Measurements from ENCODE around the gene CROCC. TPM values are rescaled to one million over a fixed set of nuclear protein-coding genes. Genes with fewer than 3 reads are reported as not detected.
A peak's percentile ranks its signal among the peaks of the same experiment; 100 is the strongest.

The CROCC gene
- total and polyA plus RNA-seq, 9 of the 15 experiments (the other 6 are each of a cell fraction or from before 2014, with no cell fraction given), result 0.17 to 15.4 (median 7.6) TPM

GRCh38 chr1:16921391-16922185 is at the start of gene CROCC (continued):
- peak; percentile 81; the same call in 1 of the 2 replicates for TF ChIP-seq THRB (CRISPR knock-in tag; conservative IDR thresholded peaks at IDR 0.05)
- TF ChIP-seq USF2 (CRISPR knock-in tag; IDR thresholded peaks at IDR 0.05), result peak; percentile 79
- peak; percentile 61 to 69 for TF ChIP-seq NRF1 (conservative IDR thresholded peaks at IDR 0.05 in 1 of 2, IDR thresholded peaks at IDR 0.05 in 1 of 2)
- peak; percentile 63; the same call in 1 of the 2 replicates for TF ChIP-seq HBP1 (CRISPR knock-in tag; IDR thresholded peaks at IDR 0.05)
- peak in 1 of 2 experiments; percentile 7 for TF ChIP-seq E2F6 (IDR thresholded peaks at IDR 0.05; ENCODE audit: borderline replicate concordance in 1 of 2, extremely low read depth in 1 of 2, insufficient read depth in 1 of 2, insufficient read length in 1 of 2, low read depth in 1 of 2, low read length in 1 of 2, poor library complexity in 1 of 2, severe bottlenecking in 1 of 2)
- peak; percentile 79 for TF ChIP-seq USF1 (CRISPR knock-in tag; IDR thresholded peaks at IDR 0.05)
- TF ChIP-seq EGR1 (conservative IDR thresholded peaks at IDR 0.05), result no peak
- TF ChIP-seq ZNF445 (CRISPR knock-in tag; IDR thresholded peaks at IDR 0.05; ENCODE audit: low read depth), result no peak
- peak; percentile 65 for TF ChIP-seq ZNF512 (tag; IDR thresholded peaks at IDR 0.05)
- TF ChIP-seq HDAC1 (IDR thresholded peaks at IDR 0.05), result peak in 1 of 2 experiments; percentile 65; a peak in 2 of 4 replicates
- TF ChIP-seq ZEB2 (IDR thresholded peaks at IDR 0.05), result peak; percentile 60
- TF ChIP-seq COPS2 (conservative IDR thresholded peaks at IDR 0.05), result no peak
- TF ChIP-seq ZBTB26 (CRISPR knock-in tag; IDR thresholded peaks at IDR 0.05), result peak; percentile 87; the same call in 1 of the 2 replicates
- no peak for TF ChIP-seq ILF3 (IDR thresholded peaks at IDR 0.05; ENCODE audit: borderline replicate concordance)
- peak; percentile 34; the same call in 1 of the 2 replicates for TF ChIP-seq SMARCE1 (IDR thresholded peaks at IDR 0.05)
- TF ChIP-seq RBM17 (IDR thresholded peaks at IDR 0.05; ENCODE audit: borderline replicate concordance, low read depth, low read length), result no peak
- peak; percentile 58; the same call in 1 of the 2 replicates for TF ChIP-seq ZNF263 (CRISPR knock-in tag; IDR thresholded peaks at IDR 0.05; ENCODE audit: borderline replicate concordance)
